Glutamatergic neuron (in vitro differentiated cells): Measurements from ENCODE around the gene N4BP2L2. TPM values are rescaled to one million over a fixed set of nuclear protein-coding genes. Genes with fewer than 3 reads are reported as not detected.
A peak's percentile ranks its signal among the peaks of the same experiment; 100 is the strongest.

Experiments used
- DNase-seq: peaks from one replicate; pipeline ENCODE4 v3.0.0; 2022
- H3K27ac Mint-ChIP-seq: one replicate; pipeline ENCODE4 v1.8.0; 2020; ENCODE audit warnings: mild to moderate bottlenecking, mixed read lengths, inconsistent platforms; ENCODE audit not compliant: unreplicated experiment
- H3K27me3 Mint-ChIP-seq: one replicate; pipeline ENCODE4 v1.8.0; 2020; ENCODE audit warnings: mild to moderate bottlenecking, moderate library complexity, mixed read lengths, inconsistent platforms; ENCODE audit not compliant: unreplicated experiment
- H3K36me3 Mint-ChIP-seq: one replicate; pipeline ENCODE4 v1.8.0; 2020; ENCODE audit warnings: mild to moderate bottlenecking, mixed read lengths, inconsistent platforms; ENCODE audit not compliant: unreplicated experiment
- H3K4me1 Mint-ChIP-seq: one replicate; pipeline ENCODE4 v1.8.0; 2020; ENCODE audit warnings: mild to moderate bottlenecking, low read depth, mixed read lengths, inconsistent platforms; ENCODE audit not compliant: unreplicated experiment
- H3K4me3 Mint-ChIP-seq: one replicate; pipeline ENCODE4 v1.8.0; 2020; ENCODE audit warnings: mild to moderate bottlenecking, mixed read lengths, inconsistent platforms; ENCODE audit not compliant: unreplicated experiment
- H3K9me3 Mint-ChIP-seq: one replicate; pipeline ENCODE4 v1.8.0; 2020; ENCODE audit warnings: mild to moderate bottlenecking, moderate library complexity, mixed read lengths, inconsistent platforms; ENCODE audit not compliant: unreplicated experiment
- total RNA-seq: library from RNA; stranded (reverse); fragmentation: NEBNext Ultra II Directional; extraction: Animal tissue kit (Norgen Biotek cat#: 25700); gene quantifications from one replicate; pipeline ENCODE4 v1.2.1, GENCODE V29; 2021; ENCODE audit not compliant: unreplicated experiment
- TF ChIP-seq, protein P1 (sequence below): fragments of 200-600 bp; sonication (generic); IDR thresholded peaks from one replicate; pipeline ENCODE4 v1.5.0; 2021; ENCODE audit not compliant: partially characterized antibody, unreplicated experiment

Gene N4BP2L2
- total RNA-seq, 1 donor from 2014 or later = 129 TPM

DNA sequence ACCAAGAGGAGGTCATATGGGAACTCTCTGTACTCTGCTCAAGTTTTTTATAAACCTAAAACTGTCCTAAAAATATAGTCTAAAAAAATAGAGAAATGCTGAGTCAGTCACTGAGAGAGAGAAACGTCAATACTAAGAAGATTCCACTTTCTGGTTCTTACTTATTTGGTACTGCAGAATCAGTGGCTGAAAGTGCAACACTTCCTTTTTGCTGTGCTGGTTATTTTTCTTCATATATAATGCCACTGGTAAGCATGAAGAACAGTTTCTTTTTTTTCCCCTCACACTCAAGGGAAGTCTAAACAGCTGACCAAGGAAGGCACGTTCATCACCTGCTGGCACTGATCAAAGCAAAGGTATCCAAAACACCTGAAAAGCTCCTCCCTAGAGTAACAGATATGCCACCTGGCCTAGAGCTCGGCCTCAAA lies 66.4 kb downstream of the N4BP2L2 start:
- Mint-ChIP-seq H3K36me3 (no peaks in the 10 kb centered on the region), H3K27ac (no peak overlapping the region)
- TF ChIP-seq, protein P1, sequence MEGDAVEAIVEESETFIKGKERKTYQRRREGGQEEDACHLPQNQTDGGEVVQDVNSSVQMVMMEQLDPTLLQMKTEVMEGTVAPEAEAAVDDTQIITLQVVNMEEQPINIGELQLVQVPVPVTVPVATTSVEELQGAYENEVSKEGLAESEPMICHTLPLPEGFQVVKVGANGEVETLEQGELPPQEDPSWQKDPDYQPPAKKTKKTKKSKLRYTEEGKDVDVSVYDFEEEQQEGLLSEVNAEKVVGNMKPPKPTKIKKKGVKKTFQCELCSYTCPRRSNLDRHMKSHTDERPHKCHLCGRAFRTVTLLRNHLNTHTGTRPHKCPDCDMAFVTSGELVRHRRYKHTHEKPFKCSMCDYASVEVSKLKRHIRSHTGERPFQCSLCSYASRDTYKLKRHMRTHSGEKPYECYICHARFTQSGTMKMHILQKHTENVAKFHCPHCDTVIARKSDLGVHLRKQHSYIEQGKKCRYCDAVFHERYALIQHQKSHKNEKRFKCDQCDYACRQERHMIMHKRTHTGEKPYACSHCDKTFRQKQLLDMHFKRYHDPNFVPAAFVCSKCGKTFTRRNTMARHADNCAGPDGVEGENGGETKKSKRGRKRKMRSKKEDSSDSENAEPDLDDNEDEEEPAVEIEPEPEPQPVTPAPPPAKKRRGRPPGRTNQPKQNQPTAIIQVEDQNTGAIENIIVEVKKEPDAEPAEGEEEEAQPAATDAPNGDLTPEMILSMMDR = no peak

DNA sequence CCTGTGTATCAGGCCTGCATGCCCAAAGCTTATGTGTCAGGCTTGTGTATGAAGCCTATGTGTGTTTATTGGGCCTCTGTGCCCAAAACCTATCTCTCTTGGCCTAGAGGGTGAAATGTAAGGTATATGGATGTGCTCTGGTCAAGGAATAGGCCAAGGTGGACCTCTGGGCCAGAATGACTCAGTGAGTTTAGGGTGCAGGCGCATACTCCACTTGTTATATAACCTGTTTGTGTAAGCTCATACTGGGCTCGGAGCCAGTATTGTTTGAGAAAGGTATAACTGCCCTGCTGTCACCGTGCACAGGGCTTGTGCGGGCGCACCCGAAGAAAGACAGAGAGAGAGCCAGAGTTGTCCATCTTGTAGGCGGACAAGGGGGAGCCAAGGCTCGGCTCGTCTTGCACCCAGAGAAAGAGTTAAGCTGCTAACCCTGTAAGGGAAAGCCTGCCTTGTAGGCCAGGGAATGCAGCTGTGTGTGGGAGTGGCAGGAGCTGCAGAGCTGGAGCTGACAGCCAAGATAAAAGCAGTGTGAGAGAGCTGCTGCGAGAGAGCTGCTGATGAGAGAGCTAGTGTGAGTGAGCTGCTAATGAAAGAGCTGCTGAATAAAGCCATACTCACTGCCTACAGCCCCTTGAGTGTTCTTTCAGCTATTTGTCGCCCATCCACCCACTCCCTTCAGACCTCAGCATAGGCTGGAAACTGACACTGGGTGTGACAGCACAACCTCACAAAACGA lies 67.2 kb downstream of the N4BP2L2 start:
- H3K4me3 Mint-ChIP-seq = no peak overlapping the region
- no peak for DNase-seq
- peaks cover 2% of the 10 kb centered on the region for H3K27me3 Mint-ChIP-seq
- H3K9me3 Mint-ChIP-seq = no peaks in the 10 kb centered on the region
- no peaks in the 10 kb centered on the region for H3K36me3 Mint-ChIP-seq
- H3K27ac Mint-ChIP-seq = peak overlapping the region; percentile 5
- TF ChIP-seq, protein P1 = no peak
- H3K4me1 Mint-ChIP-seq = no peaks in the 10 kb centered on the region

More for the DNA sequence above, 66.4 kb downstream of the N4BP2L2 start:
- Mint-ChIP-seq H3K9me3 (no peaks in the 10 kb centered on the region), H3K27me3 (peaks cover 2% of the 10 kb centered on the region), H3K4me3 (no peak overlapping the region), H3K4me1 (no peaks in the 10 kb centered on the region)
- DNase-seq = no peak

DNA sequence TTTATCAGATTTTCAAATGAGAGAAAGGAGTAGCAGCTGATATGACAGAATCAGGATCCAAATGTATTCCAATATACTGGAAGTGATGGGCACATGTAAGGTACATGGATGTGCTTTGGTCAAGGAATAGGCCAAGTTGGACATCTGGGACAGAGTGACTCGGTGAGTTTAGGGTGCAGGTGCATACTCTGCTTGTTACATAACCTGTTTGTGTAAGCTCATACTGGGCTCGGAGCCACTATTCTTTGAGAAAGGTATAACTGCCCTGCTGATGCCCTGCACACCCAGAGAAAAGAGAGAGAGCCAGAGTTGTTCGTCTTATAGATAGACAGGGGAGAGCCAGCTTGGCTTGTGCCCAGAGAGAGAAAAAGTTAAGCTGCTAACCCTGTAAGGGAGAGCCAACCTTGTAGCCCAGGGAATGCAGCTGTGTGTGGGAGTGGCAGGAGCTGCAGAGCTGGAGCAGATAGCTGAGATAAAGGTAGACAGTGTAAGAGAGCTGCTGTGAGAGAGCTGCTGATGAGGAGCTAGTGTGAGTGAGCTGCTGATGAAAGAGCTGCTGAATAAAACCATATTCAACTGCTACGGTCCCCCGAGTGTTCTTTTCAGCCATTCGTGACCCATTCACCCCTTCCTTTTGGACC lies 70.0 kb downstream of the N4BP2L2 start:
- no peaks in the 10 kb centered on the region for H3K9me3 Mint-ChIP-seq
- TF ChIP-seq, protein P1 = no peak
- H3K4me1 Mint-ChIP-seq = no peaks in the 10 kb centered on the region
- no peak overlapping the region for H3K4me3 Mint-ChIP-seq
- H3K27me3 Mint-ChIP-seq = peaks cover 1% of the 10 kb centered on the region
- H3K27ac Mint-ChIP-seq = no peak overlapping the region
- H3K36me3 Mint-ChIP-seq = no peaks in the 10 kb centered on the region
- no peak for DNase-seq

DNA sequence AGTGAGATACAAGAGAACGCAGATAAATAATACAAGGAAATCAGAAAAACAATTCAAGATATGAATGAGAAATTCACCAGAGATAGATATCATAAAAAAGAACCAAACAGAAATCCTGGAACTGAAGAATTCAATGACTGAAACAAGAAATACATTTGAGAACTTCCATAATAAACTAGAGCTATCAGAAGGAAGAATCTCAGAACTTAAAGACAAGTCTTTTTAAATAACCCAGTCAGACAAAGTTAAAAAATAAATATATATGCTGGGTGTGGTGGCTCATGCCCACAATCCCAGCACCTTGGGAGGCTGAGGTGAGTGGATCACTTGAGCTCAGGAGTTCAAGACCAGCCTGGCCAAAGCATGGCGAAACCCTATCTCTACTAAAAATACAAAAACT lies 82.0 kb downstream of the N4BP2L2 start:
- Mint-ChIP-seq H3K4me1 (no peaks in the 10 kb centered on the region), H3K27me3 (no peaks in the 10 kb centered on the region), H3K36me3 (peaks cover 32% of the 10 kb centered on the region), H3K9me3 (no peaks in the 10 kb centered on the region), H3K27ac (no peak overlapping the region), H3K4me3 (no peak overlapping the region)
- no peak for DNase-seq
- TF ChIP-seq, protein P1 = no peak

DNA sequence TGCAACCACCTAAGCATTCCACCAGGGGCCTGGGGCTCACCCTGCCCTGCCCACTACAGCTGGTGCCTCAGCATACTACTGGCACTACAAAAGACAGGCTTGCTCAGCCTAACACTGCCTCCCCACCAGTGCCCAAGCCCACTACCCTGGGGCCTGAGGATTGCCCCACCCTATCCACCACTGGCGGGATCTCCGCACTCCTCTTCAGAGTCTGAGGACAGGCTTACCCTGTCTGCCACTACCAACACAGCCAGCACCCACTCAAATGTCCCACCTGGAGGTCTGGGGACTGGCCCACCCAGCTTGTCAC lies 83.0 kb downstream of the N4BP2L2 start:
- H3K4me3 Mint-ChIP-seq = no peak overlapping the region
- TF ChIP-seq, protein P1 = no peak
- peak overlapping the region; percentile 22 for H3K27ac Mint-ChIP-seq
- no peaks in the 10 kb centered on the region for H3K4me1 Mint-ChIP-seq
- H3K9me3 Mint-ChIP-seq = no peaks in the 10 kb centered on the region
- H3K36me3 Mint-ChIP-seq = peaks cover 32% of the 10 kb centered on the region
- no peak for DNase-seq
- no peaks in the 10 kb centered on the region for H3K27me3 Mint-ChIP-seq
